Activated CD4-positive, alpha-beta memory T cell treated with anti-CD3 and anti-CD28 coated beads for 36 hours (primary cell): ENCODE measurements around the gene KRT39. TPM values are rescaled to one million over a fixed set of nuclear protein-coding genes. Genes with fewer than 3 reads are reported as not detected.
"Not testable (repeated sequence)": the region's sequence is repeated elsewhere in the genome, so short reads cannot be mapped to it uniquely, and the experiment has no call there.

Source experiments
- CTCF ChIA-PET: fragments of 350-600 bp; sonication (Branson Sonifier 250); formaldehyde crosslinking; loops from one replicate; lab custom pipeline; 2021; ENCODE audit warnings: antibody characterized with exemption, inconsistent platforms; lab: Charles Lee
- POLR2A ChIA-PET: fragments of 350-600 bp; sonication (Branson Sonifier 250); formaldehyde crosslinking; loops from one replicate; lab custom pipeline; 2021; ENCODE audit warnings: antibody characterized with exemption; lab: Charles Lee
- DNase-seq: peaks from one replicate; pipeline ENCODE4 v3.0.0-alpha.2; 2020
- H3K27ac Mint-ChIP-seq: one replicate; pipeline ENCODE4 v1.8.0; 2021; ENCODE audit warnings: mixed read lengths
- H3K27me3 Mint-ChIP-seq: one replicate; pipeline ENCODE4 v1.8.0; 2021; ENCODE audit warnings: mixed read lengths
- H3K36me3 Mint-ChIP-seq: one replicate; pipeline ENCODE4 v1.8.0; 2021; ENCODE audit warnings: mixed read lengths
- H3K4me1 Mint-ChIP-seq: one replicate; pipeline ENCODE4 v1.8.0; 2021; ENCODE audit warnings: low read depth, mixed read lengths
- H3K4me3 Mint-ChIP-seq: one replicate; pipeline ENCODE4 v1.8.0; 2021; ENCODE audit warnings: mild to moderate bottlenecking, mixed read lengths
- H3K9me3 Mint-ChIP-seq: one replicate; pipeline ENCODE4 v1.8.0; 2021; ENCODE audit warnings: mixed read lengths
- intact Hi-C: fragments of 100-400 bp; cut with micrococcal nuclease; formaldehyde crosslinking; loops from one replicate; pipeline ENCODE4 v1.15.1; 2023
- total RNA-seq, 2 experiments: library from RNA; stranded (reverse); gene quantifications; one replicate each; pipeline ENCODE4 v1.2.3, GENCODE V29; 2021

KRT39 gene
- total RNA-seq, 2 experiments from 2014 or later, result not detected

GRCh38 chr17:40932608-40933007 lies 34.1 kb downstream of the KRT39 start:
- Mint-ChIP-seq H3K4me3 (no peak overlapping the region), H3K9me3 (no peaks in the 10 kb centered on the region), H3K4me1 (no peaks in the 10 kb centered on the region), H3K36me3 (no peaks in the 10 kb centered on the region), H3K27me3 (peaks cover 8% of the 10 kb centered on the region), H3K27ac (no peak overlapping the region)
- ChIA-PET CTCF (no interaction called here), POLR2A (no interaction called here)
- intact Hi-C loops, result no loop called here
- DNase-seq, result no peak

- H3K4me1 Mint-ChIP-seq, result no peaks in the 10 kb centered on the region
- H3K9me3 Mint-ChIP-seq, result no peaks in the 10 kb centered on the region
- ChIA-PET POLR2A (no interaction called here), CTCF (interaction anchor here (1.1 kb wide), 1 partner anchor 617 kb away, joined by 4 read pairs; no protein-coding TSS in a partner anchor)
- peaks cover 11% of the 10 kb centered on the region for H3K27me3 Mint-ChIP-seq
- intact Hi-C loops, result no loop called here
- no peaks in the 10 kb centered on the region for H3K36me3 Mint-ChIP-seq
- no peak overlapping the region for H3K4me3 Mint-ChIP-seq
- no peak overlapping the region for H3K27ac Mint-ChIP-seq
- no peak for DNase-seq
Measured at GRCh38 chr17:40931311-40931710, 35.4 kb downstream of the KRT39 start.

- POLR2A ChIA-PET, result no interaction called here
- no peak overlapping the region for H3K27ac Mint-ChIP-seq
- no peaks in the 10 kb centered on the region for H3K36me3 Mint-ChIP-seq
- no peak for DNase-seq
- peaks cover 8% of the 10 kb centered on the region for H3K27me3 Mint-ChIP-seq
- intact Hi-C loops, result no loop called here
- no peaks in the 10 kb centered on the region for H3K9me3 Mint-ChIP-seq
- no peak overlapping the region for H3K4me3 Mint-ChIP-seq
- peaks cover 1% of the 10 kb centered on the region for H3K4me1 Mint-ChIP-seq
- CTCF ChIA-PET, result no interaction called here
Measured at GRCh38 chr17:40926341-40926740, 40.4 kb downstream of the KRT39 start.

- Mint-ChIP-seq H3K9me3 (no peaks in the 10 kb centered on the region), H3K27ac (no peak overlapping the region), H3K4me1 (peaks cover 5% of the 10 kb centered on the region), H3K27me3 (peaks cover 8% of the 10 kb centered on the region), H3K4me3 (no peak overlapping the region), H3K36me3 (no peaks in the 10 kb centered on the region)
- ChIA-PET POLR2A (no interaction called here), CTCF (no interaction called here)
- no peak for DNase-seq
- intact Hi-C loops, result no loop called here
Measured at GRCh38 chr17:40922239-40922638, 44.5 kb downstream of the KRT39 start.

- intact Hi-C loops, result no loop called here
- DNase-seq, result no peak
- POLR2A ChIA-PET, result no interaction called here
- Mint-ChIP-seq H3K4me1 (peaks cover 5% of the 10 kb centered on the region), H3K4me3 (no peak overlapping the region), H3K27ac (no peak overlapping the region), H3K9me3 (no peaks in the 10 kb centered on the region), H3K27me3 (peaks cover 4% of the 10 kb centered on the region), H3K36me3 (no peaks in the 10 kb centered on the region)
- CTCF ChIA-PET, result no interaction called here
Measured at GRCh38 chr17:40921026-40921425, 45.7 kb downstream of the KRT39 start.

GRCh38 chr17:40917116-40917515 lies 49.6 kb downstream of the KRT39 start:
- H3K9me3 Mint-ChIP-seq, H3K36me3 Mint-ChIP-seq, H3K27me3 Mint-ChIP-seq, POLR2A ChIA-PET, H3K27ac Mint-ChIP-seq, DNase-seq, H3K4me3 Mint-ChIP-seq: not testable (repeated sequence)
- intact Hi-C loops, result loop anchor here (5.0 kb wide), 1 partner anchor 420 kb away; no protein-coding TSS in a partner anchor
- peaks cover 12% of the 10 kb centered on the region for H3K4me1 Mint-ChIP-seq
- CTCF ChIA-PET, result interaction anchor here (0.6 to 1.5 kb wide), 4 partner anchors 299 to 749 kb away, joined by 3 to 4 read pairs (median 3); no protein-coding TSS in a partner anchor

- Mint-ChIP-seq H3K9me3 (no peaks in the 10 kb centered on the region), H3K4me1 (peaks cover 11% of the 10 kb centered on the region), H3K27me3 (peaks cover 3% of the 10 kb centered on the region), H3K27ac (no peak overlapping the region), H3K36me3 (no peaks in the 10 kb centered on the region), H3K4me3 (no peak overlapping the region)
- intact Hi-C loops, result loop anchor here (5.0 kb wide), 1 partner anchor 421 kb away; no protein-coding TSS in a partner anchor
- POLR2A ChIA-PET, result no interaction called here
- CTCF ChIA-PET, result interaction anchor here (1.0 to 2.0 kb wide), 6 partner anchors 634 to 749 kb away, joined by 3 to 5 read pairs (median 4); no protein-coding TSS in a partner anchor
- DNase-seq, result no peak
Measured at GRCh38 chr17:40916366-40916765, 50.4 kb downstream of the KRT39 start.

- no peaks in the 10 kb centered on the region for H3K36me3 Mint-ChIP-seq
- intact Hi-C loops, result loop anchor here (5.0 kb wide), 1 partner anchor 422 kb away; no protein-coding TSS in a partner anchor
- H3K4me1 Mint-ChIP-seq, result peaks cover 7% of the 10 kb centered on the region
- no peak overlapping the region for H3K4me3 Mint-ChIP-seq
- DNase-seq, result no peak
- ChIA-PET POLR2A (interaction anchor here (0.6 kb wide), 1 partner anchor 628 kb away, joined by 3 read pairs; no protein-coding TSS in a partner anchor), CTCF (interaction anchor here (0.6 to 2.0 kb wide), 5 partner anchors 123 to 748 kb away, joined by 3 to 5 read pairs (median 3); no protein-coding TSS in a partner anchor)
- H3K27ac Mint-ChIP-seq, result no peak overlapping the region
- H3K9me3 Mint-ChIP-seq, result no peaks in the 10 kb centered on the region
- H3K27me3 Mint-ChIP-seq, result peaks cover 3% of the 10 kb centered on the region
Measured at GRCh38 chr17:40915721-40916256, 51.0 kb downstream of the KRT39 start.

GRCh38 chr17:40915199-40915661 lies 51.5 kb downstream of the KRT39 start:
- intact Hi-C loops, result loop anchor here (5.0 kb wide), 1 partner anchor 422 kb away; no protein-coding TSS in a partner anchor
- no peak for DNase-seq
- ChIA-PET POLR2A (interaction anchor here (0.6 kb wide), 1 partner anchor 627 kb away, joined by 3 read pairs; no protein-coding TSS in a partner anchor), CTCF (interaction anchor here (0.6 to 2.0 kb wide), 4 partner anchors 122 to 748 kb away, joined by 3 to 5 read pairs (median 4); no protein-coding TSS in a partner anchor)
- H3K36me3 Mint-ChIP-seq, result no peaks in the 10 kb centered on the region
- peaks cover 3% of the 10 kb centered on the region for H3K27me3 Mint-ChIP-seq
- H3K4me1 Mint-ChIP-seq, result peaks cover 7% of the 10 kb centered on the region
- no peak overlapping the region for H3K27ac Mint-ChIP-seq
- H3K9me3 Mint-ChIP-seq, result no peaks in the 10 kb centered on the region
- no peak overlapping the region for H3K4me3 Mint-ChIP-seq

GRCh38 chr17:40914075-40914855 lies 52.5 kb downstream of the KRT39 start:
- Mint-ChIP-seq H3K4me3 (no peak overlapping the region), H3K9me3 (no peaks in the 10 kb centered on the region), H3K4me1 (peaks cover 7% of the 10 kb centered on the region), H3K27me3 (peaks cover 3% of the 10 kb centered on the region), H3K36me3 (no peaks in the 10 kb centered on the region), H3K27ac (no peak overlapping the region)
- intact Hi-C loops, result no loop called here
- ChIA-PET POLR2A (no interaction called here), CTCF (interaction anchor here (0.7 to 2.3 kb wide), 3 partner anchors 415 to 748 kb away, joined by 3 to 12 read pairs (median 6); no protein-coding TSS in a partner anchor)
- no peak for DNase-seq

GRCh38 chr17:40912486-40913210 lies 54.1 kb downstream of the KRT39 start:
- Mint-ChIP-seq H3K27ac (no peak overlapping the region), H3K27me3 (peaks cover 11% of the 10 kb centered on the region), H3K4me3 (no peak overlapping the region), H3K4me1 (peaks cover 7% of the 10 kb centered on the region), H3K36me3 (no peaks in the 10 kb centered on the region), H3K9me3 (no peaks in the 10 kb centered on the region)
- intact Hi-C loops, result no loop called here
- CTCF ChIA-PET, result interaction anchor here (0.8 to 2.3 kb wide), 3 partner anchors 110 to 750 kb away, joined by 3 to 12 read pairs (median 3); no protein-coding TSS in a partner anchor
- POLR2A ChIA-PET, result no interaction called here
- no peak for DNase-seq
